ACHN (cell line): Measurements from ENCODE around the gene RNLS.
A peak's percentile ranks its signal among the peaks of the same experiment; 100 is the strongest.

Experiments used
- DNase-seq: peaks from one replicate; pipeline ENCODE4 v3.0.0-alpha.2; 2015
- in situ Hi-C: cut with HindIII; loops from 2 replicates; pipeline ENCODE4 v1.10.0; 2017; ENCODE audit warnings: low sequenced_read_pairs, low pct_ligation_motif_present, low pct_unique_long_range_greater_than_20kb

RNLS gene

DNA sequence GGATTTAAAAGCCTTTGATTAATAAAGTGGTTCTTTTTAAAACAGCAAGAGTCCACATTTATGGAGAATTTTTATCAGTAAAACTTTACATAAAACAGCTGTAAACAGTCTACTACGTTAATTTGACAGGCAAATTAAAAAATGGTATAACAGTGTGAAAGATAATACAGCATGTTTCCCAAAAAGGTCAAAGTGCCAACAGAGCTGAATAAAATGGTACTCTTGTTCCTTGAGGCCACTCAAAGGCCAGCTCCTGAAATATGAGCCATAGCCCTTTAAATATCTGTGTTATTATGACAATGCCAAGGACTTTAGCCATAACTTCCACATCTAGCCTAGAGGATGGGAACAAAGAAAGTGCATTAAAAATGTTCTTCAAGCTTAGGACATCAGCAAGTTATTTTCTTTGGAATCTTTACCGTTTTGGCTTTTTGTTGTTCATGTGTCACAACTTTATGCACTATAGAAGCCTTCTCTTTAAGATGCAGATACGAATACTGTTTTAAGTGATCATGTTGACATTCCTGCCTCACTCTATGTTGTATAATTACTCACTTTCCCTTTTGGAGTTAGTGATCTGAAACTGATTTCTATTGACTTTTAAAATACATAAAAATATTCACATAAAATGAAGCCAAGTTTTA lies 165.6 kb downstream of the RNLS start:
- no peak for DNase-seq
- in situ Hi-C loops: no loop called here

DNA sequence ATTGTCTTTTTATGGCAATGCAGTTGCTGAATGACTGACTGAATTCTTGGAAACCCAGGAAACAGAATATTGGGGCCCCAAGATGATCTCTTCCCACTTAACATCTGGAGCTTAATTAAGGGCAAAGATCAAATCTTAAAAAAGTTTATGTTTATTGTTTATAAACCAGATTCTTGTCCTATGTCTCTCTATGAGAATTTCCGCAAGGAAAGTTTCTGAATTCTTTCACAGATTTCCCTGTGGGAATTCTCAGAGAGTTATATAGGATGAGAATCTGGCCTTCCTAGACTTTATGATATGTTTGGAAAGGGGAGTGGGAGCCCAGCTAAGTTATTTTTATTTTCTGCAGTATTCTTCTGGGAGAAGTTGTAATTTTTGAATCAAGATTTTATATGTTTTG lies 166.3 kb downstream of the RNLS start:
- in situ Hi-C loops: no loop called here
- no peak for DNase-seq

DNA sequence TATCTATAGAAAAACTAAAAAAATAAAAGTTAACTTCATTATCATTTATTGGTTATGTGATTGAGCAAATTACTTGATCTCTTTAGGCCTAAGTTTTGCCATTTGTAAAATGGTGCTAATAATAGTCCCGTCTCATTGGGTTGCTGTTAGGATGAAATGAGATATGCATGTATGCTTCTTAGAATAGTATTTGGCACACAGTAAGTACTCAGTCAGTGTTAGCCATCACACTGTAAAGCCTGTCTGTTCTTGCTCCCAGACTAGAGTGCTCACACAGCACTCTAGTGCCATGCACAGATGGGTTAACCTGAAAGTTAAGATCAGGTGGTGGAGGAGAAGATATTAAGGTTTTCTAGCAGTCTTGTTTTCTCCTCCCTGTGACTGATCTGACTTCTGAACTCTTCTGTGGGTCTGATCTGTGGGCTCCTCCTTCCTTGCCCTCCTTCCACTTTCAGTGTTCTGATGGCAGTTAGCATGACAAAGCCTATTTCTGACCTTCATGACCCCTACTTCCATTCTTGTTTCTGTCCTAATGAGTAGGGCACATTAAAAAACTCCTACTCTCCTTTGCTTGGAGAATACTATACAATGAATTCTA lies 167.5 kb downstream of the RNLS start:
- DNase-seq: no peak
- in situ Hi-C loops: no loop called here

DNA sequence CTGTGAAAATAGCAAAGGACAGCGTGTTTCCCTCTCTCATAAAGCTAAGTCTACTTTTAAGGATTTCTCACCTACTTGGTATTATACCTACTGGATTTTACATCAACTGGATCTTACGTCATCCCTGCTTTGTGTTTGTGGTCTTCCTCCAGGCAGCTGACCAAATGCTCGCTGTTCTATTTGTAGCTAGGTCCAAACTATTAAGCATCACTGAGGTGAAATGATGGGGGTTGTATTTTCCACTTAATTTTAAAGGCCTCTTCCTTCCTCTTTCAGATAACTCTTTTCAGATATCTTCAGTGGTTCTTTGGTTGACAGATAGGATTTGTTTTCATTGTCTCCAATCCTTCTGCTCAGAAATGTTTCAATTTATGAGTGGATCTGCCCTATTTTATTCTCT lies 169.7 kb downstream of the RNLS start:
- DNase-seq: no peak
- in situ Hi-C loops: no loop called here

DNA sequence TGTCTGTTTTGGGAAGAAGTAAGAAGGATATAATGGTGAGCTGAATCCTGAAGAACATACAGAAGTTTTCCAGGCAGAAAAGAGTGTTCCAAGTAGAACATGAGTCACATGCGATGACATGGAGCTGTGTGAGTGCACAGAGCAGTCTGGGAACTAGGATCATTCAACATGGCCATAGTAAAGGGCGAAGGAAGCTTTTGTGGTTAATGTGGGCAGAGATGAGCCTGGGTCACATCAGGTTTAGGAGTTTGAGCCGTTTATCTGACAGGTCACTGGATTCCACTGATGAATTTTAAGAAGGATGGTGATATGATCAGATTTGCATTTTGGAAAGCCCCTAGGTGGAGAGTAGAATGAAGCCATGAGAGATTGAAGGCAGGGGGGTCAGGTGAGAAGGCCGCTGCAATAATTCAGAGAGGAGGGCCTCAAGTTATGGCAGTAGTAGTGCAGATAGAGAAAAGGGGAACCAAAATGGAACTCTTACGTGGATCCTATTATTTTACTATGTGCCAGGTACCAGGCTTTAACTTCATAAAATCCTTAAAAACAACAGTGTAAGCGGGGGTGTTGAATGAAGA lies 171.3 kb downstream of the RNLS start:
- in situ Hi-C loops: no loop called here

DNA sequence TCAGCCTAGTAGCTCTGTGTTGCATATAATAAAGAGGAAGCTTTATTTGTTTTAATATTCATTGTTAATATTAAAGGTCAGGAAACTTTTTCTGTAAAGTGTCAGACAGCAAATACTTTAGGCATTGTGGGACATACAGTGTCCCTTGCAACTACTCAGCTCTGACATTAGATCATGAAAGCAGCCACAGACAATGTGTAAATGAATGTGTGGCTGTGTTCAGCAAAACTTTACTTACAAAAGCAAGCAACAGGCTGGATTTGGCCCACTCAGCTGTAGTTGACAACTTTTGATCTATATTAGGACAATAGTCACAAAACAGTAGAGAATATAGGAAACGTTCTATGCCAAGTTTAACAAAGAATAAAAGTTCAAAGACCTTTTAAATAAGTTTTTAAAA lies 173.3 kb downstream of the RNLS start:
- DNase-seq: no peak
- in situ Hi-C loops: no loop called here

More for the DNA sequence above, 171.3 kb downstream of the RNLS start:
- DNase-seq: no peak

DNA sequence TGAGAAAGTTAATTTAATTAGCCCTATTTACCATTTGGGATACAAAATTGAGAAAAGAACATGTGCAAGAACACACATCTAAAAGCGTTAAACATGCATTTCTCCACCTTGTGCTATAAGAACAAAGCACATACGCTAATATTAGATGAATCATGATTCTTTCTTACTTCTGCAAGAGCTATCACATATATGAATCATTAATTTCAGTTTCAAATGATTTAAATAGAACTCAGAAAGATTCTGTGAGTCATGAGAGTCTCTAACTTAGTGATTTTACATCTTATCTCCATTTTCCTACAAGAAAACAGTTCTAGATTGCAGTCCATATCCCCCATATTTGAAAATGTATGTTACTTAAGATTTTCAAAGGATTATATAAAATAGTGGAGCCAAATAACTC lies 173.9 kb downstream of the RNLS start:
- in situ Hi-C loops: no loop called here
- DNase-seq: no peak

DNA sequence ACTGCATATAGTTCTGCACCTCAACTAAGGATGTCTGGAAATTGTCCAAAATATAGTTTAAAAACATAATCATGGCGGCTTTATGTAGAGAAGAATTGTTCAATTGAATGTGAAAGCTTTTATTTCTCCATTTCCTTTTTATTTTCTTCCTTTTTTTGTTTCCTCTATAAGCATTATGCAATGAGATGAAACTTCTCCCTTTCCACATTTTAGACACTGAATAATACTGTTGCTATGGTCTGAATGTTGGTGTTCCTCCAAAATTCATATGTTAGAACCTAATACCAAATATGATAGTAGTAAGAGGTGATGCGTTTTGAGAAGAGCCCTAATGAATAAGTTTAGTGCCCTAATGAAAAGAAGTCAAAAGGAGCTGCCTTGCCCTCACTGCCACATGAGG lies 175.0 kb downstream of the RNLS start:
- in situ Hi-C loops: no loop called here
- no peak for DNase-seq

DNA sequence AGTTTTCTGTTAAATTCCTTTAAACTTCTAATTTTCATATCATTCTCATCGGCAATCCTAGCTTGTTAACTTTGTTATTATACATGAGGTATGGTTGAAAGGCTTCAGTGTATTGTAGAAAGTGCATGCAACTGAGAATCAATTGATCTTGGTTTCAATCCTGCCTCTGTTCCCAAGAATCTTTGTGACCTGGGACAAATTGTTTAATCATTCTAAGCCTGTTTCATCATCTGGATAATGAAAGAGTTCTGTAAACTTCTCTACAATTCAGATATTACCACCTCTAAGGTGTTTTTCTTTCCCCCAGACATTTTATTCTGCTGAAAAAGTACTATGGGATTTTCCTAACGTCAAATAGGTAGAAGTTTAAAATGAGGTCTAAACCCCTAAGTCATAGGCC lies 179.0 kb downstream of the RNLS start:
- no peak for DNase-seq
- in situ Hi-C loops: no loop called here

DNA sequence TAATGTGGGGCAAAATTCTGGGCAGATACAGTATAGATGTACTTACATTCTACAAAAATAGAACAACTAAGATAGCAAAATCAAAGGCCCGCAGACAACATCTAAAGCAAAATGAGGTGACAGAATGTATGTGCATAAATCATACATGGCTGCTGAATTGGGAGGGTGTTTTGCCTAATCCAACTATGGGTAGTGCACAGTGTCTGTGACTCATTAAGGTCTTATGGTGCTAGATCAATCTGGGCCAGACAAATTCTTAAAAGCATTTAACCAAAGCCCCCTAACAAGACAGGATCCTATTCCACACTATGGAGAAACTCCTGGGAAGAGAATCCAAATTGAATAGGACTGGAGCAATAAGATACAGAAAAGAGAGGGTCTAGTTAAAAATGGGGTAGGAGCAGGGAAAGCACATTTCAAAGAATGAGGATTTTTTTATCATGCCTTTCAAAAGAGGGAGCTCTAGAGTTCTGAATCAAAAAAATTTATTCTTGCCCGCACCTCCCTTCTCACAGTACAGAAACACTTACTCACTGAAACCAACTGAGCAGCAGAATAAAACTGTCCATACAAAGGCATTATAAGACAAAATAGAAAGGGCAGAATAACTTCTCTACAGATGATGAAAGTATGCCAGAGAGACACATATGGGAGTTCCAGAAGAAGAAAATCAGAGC lies 181.3 kb downstream of the RNLS start:
- peak; percentile 44 for DNase-seq
- in situ Hi-C loops: no loop called here

DNA sequence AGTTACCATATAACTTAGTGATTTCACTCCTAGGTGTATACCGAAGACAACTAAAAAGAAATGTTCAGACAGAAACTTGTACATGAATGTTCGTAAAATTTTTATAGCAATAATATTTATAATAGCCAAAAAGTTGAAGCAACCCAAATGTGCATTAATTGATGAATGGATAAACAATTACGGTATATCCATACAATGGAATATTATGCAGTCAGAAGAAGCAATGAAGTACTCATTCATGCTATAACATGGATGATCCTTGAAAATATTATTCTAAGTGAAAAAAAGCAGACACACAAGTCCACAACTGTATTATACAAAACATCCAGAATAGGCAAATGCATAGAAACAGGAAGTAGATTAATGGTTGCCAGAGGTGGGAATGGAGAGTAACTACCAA lies 183.9 kb downstream of the RNLS start:
- in situ Hi-C loops: no loop called here
- no peak for DNase-seq

DNA sequence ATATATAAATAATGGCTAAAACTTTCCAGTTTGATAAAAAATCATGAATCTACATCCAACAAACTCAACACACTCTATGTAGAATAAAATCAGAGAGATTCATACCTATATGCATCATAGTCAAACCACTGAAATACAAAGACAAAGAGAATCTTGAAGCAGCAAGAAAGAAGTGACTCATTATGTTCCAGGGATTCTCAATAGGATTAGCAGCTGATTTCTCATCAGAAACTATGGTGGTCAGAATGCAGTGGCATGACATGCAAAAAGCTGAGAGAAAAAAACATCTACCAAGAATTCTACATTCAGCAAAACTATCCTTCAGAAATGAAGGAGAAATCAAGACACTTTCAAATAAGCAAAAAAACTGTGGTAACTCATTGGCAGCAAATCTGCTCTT lies 187.4 kb downstream of the RNLS start:
- peak; percentile 42 for DNase-seq
- in situ Hi-C loops: no loop called here

DNA sequence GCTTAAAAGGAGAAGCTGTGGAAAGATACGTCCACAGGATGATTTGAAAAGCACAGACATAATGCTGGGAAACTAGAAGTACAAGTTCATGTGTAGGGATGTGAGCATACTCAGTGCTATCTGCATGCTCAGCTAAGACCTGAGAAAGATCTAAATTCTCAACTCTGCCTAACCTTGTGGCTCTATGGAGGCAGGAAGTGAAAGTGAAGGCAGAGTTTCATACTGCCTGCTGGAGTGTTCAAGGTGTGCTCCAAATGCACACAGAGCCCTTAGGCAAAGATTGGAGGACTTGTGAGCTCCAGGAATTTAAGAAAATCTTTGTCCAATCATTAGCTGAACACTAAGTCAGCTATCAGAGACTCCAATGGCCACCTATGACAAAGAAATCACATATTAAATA lies 190.9 kb downstream of the RNLS start:
- in situ Hi-C loops: no loop called here
- no peak for DNase-seq

DNA sequence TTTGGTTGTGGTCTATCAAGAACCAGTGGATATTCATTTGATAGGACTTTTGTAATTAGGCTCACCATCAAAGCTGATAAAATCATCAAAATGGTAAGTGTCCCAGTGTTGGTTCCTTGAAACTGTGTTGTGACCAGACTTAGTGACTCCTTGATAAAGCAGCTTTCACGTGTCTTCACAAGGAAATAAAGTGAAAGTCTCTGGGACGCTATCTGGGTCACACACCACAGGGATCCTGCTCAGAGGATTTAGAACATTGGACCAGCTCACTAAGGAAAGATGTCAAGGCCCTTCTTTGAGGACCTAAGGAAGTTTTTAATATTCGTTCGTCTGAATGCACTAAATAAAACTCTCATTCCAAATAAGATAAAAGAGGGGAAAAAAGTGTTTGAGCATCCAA lies 193.1 kb downstream of the RNLS start:
- DNase-seq: no peak
- in situ Hi-C loops: no loop called here

DNA sequence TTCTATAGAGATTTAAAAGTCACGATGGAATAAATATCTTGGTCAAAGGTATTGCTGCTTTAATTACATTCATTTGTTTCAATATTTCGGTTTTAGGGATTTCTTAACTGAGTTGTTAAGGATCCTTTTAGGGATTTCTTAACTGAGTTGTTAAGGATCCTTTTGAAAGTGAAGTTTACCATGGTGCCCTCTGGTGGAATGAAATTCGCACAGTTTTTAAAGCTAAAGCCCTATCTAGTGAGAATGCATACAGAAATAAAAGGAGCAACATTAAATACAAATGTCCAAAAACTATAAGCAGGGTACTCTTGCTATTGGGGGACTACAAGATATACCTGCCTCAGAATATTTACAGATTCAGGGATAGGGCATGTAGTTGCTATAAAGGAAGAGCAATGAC lies 193.7 kb downstream of the RNLS start:
- peak; percentile 64 for DNase-seq
- in situ Hi-C loops: no loop called here

DNA sequence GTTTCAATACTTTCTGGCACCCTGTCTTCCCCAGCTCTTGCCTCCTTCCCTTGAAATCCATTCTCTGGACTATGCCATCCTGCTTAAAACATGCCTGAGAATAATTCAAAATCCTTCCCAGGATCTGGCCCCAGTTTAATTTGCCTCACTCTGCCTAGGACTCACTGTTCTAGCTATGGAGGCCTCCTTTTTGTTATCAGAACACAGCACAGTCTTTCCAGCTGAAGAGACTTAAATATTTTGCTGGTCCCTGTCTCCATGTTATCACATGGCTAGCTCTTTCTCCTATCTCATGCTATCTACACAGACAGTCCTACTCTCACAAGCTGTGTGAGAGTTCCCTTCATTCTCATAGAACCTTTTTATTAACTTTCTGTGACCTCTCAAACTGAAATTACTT lies 194.8 kb downstream of the RNLS start:
- no peak for DNase-seq
- in situ Hi-C loops: no loop called here

DNA sequence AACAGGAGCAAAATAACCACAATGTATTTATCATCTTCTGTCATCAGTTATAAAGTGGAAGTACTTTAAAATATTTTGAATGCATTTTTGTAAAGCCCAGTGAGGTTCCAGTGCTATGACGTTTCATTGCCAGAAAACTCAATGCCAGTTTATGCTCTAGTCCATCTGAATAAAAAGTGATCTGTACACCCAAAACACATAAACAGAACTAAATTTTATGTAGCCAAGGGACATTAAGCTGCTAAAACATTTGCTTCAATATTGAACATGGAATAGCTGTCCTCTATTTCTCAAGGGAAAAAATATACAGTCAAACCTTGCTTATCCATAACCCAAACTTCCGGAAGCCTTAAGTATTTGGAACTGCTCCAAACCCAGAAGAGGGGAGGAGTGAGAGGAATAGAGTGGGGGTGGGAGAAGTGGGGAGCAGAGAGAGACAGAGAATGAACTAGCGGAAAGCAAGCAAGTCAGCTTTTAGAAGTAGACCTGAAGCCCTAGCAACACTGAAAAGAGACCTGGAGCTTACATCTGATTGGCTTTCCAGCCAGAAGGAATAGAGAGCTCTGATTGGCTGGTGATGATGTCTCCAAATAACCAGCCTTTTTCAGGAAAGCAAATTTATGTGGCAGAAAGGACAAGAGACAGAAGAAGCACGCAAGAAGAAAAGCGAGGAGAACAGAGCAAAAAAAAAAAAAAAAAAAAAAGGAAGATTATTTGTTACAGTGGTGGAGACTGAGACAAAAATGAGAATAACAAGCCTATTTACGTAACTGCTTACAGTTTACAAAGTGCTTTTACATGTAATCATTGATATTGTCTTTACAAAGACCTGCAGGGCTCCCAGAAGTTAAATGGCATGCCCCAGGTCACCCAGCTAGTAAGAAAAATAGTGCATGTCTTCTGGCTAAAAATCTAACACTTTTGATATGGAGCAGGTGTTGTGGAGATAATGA lies 196.0 kb downstream of the RNLS start:
- in situ Hi-C loops: no loop called here
- peak; percentile 88 for DNase-seq

DNA sequence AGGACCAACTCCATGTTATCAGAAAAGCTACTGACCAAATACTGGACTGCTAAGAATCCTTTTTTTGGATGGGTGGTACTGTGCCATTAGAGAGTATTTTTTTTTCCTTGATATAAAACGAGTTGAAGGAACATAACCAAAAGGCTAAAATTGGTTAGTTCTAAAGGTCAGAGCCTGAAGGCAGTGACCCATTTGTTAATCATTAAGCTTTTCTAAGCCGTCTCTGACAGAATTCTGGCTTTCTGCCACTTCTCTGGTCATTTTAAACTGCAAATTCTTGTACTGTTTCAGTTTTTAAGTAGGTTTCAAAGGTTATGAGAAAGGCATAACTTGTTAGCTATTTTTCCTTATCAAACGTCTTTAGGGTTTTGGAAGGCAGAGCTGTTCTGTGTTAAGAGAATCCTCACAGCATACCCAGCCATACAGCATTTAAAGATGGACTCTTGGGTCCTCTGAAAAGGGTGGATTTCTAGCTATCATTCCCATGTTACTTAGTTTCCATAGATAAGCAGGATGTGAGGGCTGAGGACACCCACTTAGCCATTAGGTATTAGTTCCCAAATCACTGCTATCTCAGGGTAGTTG lies 196.8 kb downstream of the RNLS start:
- in situ Hi-C loops: no loop called here
- DNase-seq: peak; percentile 70
